Hematopoietic multipotent progenitor cell treated with erythropoietin and hydrocortisone succinate and interleukin-3 and kit ligand, for 8 days (in vitro differentiated cells): ENCODE data around the gene PSMA7.
A peak's percentile ranks its signal among the peaks of the same experiment; 100 is the strongest.
"Not testable (repeated sequence)": the region's sequence is repeated elsewhere in the genome, so short reads cannot be mapped to it uniquely, and the experiment has no call there.

Source experiments
- DNase-seq: peaks from one replicate; pipeline ENCODE4 v3.0.0-alpha.2; 2015

Gene PSMA7

DNA sequence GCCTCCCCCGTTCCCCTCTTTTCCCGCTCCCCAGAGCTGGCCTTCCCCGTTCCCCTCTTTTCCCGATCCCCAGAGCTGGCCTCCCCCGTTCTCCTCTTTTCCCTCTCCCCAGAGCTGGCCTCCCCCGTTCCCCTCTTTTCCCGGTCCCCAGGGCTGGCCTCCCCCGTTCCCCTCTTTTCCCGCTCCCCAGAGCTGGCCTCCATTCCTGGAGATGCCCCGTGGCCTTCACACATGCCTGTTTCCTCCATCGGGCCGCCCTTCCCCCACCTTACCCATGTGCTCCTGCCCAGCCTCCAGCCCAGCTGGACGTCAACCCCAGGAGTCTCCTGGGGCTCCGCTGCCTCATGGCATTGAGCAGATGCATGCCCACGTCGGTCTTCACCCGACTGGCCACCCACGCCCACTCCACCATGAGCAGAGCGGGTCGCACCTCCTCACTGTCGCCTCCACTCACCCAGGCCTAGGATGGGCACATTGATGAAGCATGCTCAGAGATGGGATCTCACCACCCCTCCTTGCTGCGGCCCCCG is 8.7 kb upstream of the PSMA7 start:
- DNase-seq = no peak

DNA sequence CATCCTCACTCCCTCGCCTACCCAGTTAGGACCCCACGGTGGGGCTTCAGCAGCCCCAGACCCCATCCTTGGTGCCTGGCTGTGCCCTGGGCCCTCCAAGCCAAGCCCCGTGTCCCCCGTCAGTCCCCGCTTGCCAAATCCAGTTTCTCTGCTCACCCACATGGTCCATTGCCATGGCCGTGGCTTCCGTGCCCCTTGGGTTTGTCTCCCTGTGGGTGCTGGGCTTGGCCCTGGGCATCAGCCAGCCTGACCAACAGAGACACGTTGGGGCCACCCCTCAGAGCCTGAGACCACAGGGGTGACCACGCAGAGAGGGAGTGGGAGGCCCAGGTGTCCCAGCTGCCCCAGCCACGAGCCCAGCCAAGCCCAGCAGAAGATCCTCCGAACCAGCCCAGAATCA is 8.0 kb upstream of the PSMA7 start:
- DNase-seq = no peak

DNA sequence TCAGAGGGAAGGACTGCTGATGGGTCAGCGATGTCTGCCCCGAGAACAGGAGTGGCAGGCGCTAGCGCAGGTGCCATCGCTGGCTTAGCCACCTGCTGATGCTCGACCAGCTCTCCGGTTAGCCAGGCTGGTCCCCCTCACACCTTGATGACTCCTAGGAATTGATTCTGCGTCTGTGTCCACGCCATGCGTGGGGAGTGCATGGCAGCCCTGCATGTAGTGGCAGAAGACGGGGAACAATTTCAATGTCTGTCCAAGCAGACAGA is 7.0 kb upstream of the PSMA7 start:
- no peak for DNase-seq

DNA sequence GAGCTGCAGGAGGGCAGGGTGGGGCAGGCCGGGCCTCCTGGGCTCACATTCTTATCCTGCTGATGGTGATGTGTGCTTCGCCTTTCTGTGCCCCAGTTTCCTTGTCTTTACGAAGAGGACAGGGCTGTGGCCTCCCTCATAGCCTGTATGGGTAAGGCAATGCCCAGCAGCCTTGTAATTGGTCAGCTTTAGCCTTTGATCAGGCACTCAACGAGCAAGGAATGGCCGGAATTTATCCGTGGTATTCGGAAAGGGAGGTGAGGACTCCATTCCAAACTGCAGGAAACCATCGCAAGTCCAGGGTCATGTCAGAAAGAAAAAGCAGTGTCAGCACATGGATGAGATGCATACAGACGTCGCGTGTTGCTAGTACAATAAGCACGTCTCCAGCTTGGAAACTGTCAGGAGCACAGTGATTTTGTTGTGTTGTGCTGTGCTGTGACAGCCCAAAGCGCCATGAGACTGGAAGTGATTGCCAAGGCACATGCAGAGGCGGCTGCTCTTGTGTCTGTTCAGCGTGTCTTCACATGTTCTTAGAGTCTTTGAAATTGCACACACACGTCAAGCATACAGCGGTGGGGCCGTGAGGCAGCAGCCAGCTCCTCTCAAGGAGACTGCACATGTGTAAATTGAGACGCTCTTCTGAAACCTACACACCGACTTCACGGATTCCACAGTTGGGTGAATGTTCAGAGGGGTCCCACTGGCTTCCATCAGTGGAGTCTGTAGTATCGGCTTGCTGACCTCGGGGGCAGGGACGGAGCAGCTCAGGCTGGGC is 6.5 kb upstream of the PSMA7 start:
- DNase-seq = no peak

DNA sequence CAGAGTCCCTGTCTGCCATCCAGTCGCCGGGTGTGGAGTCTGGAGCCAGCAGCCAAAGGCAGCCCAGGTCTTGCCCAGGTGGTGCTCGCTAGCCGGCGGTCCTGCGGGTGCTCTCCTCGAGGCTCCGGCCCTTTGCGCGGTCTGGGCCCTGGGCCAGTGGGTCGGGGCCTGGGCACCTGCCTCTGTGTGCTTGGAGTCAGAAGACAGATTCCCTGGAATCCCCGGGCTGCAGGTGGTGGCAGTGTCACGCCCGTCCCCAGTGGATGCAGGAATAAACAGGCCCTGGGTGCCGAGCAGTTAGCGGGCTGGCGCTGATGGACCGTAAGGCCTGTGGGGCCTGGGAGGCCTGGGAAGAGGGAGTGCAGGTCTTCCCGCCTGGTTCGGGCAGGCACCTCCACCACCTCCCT is 5.7 kb upstream of the PSMA7 start:
- DNase-seq = no peak

DNA sequence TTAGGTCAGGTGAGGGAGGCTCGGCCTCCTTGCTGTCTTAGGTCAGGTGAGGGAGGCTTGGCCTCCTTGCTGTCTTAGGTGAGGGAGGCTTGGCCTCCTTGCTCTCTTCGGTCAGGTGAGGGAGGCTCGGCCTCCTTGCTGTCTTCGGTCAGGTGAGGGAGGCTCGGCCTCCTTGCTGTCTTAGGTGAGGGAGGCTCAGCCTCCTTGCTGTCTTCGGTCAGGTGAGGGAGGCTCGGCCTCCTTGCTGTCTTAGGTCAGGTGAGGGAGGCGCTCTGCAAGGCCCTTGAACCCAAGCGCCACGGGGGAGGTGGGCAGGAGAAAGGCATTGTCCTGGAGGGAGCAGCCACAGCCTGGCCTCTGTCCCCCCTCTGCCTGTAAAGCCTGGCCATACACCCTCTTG is 5.2 kb upstream of the PSMA7 start:
- DNase-seq = not testable (repeated sequence)

DNA sequence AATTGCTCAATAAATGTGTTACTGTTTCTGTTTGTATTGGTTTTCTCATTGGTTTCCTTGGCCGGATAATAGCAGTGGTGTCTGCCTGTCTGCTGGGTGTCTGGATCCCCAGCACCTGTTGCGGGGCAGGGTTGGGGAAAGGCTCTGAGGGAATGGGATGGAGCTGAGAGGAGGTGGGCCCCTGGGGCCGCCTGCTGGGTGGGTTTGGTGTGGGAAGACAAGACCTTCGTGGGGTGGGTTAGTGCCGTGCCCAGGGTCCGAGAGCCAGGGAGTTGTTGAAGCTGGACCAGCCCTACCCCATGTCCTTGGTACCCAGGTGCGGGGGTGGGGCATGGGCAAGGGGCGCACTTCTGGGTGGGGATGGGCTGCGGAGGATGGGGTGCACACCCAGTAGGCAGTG is 4.3 kb upstream of the PSMA7 start:
- no peak for DNase-seq

DNA sequence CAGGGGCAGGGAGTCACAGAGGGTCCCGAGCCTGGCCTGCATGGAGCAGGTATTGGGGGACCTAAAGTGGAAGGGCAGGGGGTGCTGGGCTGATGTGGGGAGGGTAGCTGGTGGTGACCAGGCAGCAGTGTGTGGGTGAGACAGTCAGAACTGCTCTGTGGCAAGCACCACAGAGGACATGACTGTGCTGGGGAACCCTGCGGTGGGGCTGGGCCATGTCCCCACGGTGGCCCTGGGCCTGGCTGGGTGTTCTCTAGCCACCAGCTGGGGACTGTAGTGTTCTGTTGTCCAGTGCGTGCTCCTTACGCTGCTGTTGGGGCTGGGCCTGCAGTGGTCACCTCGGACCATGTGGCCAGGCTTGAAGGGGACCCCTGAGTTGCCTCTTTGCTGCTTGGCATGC is 3.9 kb upstream of the PSMA7 start:
- no peak for DNase-seq

DNA sequence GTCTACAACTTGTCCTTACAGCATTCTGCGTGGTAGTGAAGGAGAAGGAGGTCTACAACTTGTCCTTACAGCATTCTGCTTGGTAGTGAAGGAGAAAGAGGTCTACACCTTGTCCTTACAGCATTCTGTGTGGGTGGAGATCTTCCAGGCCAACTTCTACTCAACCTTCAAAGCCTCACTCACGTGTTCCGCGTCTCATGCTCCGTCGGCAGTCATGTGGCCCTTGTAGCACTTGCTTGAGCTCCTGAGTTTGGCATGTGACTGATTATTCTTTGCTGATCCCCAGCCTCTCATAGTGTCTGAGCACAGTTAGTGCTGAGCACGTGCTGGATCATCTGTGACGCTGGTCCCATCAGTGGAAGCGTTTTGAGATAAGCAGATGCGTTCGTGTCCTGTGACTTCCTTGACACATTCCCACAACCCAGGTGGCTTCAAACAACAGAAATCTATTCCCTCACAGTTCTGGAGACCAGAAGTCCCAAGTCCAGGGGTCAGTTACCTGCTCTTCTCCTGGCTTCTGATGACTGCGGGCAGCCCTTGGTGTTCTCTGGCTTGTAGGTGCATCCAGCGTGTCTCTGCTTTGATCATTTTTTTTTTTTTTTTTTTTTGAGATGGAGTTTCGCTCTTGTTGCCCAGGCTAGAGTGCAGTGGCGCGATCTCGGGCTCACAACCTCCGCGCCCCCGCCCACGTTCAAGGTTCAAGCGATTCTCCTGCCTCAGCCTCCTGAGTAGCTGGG is 3.0 kb upstream of the PSMA7 start:
- DNase-seq = peak; percentile 81

DNA sequence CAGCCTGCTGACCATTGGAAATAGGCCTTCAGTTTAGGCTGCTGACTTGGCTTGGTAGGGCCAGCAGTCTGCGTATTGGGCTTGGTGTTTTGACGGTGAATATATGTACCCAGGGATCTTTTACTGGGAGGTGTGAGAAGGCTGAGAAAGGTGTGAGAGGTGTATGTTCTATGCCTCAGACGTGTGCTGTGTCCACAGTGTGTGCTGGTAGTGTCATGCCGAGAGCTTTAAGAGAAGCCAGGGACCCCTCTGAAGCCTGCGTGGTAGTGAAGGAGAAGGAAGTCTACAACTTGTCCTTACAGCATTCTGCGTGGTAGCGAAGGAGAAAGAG is 2.5 kb upstream of the PSMA7 start:
- DNase-seq = no peak

DNA sequence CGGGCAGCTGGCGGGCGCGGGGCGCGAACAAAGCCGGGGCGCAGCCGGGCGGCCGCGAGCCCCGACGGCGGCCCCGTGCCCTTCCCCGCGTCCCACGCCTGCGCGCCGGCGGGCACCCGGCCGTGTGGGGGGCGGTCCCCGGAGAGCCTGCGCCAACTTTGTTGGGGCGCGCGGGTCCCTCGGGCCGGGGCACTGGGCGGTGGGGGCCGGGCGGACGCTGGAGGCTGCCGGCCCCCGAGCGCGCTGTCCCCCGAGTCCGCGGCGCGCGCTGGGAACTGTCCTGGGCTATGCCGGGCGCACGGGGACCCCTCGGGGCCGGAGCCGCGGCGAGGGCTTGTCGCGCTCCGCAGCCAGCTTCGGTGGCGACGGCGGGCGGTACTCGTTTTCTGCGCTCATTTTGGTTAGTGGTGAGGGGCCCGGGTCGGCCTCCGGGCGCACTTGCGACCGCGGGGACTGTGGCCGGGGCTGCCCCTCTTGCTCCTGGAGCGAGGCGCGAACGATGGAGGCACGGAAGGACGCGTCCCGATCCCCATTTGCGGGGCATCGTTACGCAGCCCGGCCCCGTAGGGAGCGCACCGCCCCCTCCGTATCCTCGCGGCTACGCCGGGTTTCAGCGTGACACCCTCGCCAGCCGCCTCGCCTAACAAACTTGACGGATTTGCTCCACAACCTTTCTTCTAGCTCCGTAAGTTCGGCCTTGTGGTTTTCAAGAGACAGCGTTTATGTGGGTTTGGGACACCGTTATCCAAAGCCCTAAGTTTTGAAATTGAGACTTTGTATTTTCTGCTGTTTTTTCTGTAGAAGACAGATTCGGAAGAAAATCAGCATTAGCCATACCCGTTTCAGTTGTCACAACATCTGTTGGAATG is 997 bp upstream of the PSMA7 start:
- peak; percentile 70 for DNase-seq

DNA sequence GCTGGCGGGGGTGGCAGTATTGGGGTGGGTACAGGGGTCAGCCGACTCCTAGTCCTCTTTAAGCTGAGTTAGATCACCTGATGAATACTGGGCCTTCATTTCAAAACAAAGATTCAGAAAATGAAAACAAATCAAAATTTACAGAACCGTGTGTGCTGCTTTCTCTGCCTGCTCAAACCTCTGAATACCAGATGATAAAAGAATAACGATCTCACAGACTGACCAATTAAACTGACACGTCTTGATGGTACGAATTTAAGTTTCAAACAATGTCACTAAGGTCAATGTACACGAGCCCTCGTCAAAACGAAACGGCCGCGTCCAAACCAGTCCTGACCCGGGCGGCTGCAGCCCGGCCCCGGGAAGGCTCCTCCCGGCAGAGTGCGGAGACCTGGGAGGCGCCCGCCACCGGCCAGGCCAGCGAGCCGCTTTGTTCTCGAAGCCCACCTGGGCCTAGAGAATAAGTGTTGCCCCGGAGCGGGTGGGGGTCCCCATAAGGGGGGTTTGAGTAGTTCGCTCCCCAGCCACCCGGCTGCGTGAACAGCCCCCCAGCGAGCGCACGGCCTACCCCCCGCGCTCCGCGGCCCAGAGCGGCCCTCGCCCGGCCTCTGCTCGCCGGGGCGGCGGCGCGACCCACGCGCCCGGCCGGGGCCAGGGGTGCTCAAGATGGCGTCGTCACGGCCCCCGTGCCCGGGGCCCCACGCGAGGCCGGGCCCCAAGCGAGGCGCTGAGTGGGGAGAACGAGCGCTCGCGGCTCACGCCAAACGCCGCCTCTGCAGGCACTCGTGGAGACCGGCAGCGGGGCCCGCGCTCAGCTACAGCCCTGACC is 728 bp downstream of the PSMA7 start:
- DNase-seq = no peak

DNA sequence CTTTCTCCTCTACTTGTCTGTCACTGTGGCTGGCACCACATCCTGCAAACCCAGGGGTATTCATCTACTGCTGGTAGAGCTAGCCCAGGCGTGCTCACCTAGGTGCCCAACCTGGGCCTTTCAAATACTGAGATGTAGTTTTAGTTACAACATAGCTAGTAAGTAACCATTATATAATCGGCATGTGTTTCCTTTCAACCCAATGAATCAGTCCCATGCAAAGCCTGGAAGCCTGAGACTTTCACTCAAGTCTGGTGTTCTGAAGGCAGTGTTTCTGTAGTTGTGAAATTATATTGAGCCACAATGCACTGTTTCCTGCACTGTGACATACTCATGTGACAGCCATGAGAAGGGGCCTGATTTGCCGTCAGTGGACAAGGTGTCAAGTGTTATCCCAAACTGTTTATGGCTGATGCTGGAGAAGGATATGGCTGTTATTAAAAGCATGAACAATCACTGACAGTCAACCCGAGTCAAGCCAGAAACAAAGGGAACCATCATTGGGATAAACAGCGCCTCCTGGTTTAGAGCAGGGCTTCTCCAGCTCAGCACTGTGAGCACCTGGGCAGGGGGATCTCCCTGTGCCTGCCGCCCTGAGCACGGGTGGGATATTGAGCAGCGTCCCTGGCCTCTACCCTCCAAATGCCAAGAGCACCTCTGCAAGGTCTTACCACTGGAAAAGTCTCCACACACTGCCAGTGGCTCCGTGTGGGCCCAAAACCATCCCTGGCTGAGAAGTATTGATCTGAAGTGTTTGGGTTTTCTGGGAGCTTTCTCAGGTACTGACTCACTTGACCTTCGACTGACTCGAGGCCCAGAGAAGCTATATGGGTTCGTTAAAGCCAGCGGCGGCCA is 1.6 kb downstream of the PSMA7 start:
- DNase-seq = no peak

DNA sequence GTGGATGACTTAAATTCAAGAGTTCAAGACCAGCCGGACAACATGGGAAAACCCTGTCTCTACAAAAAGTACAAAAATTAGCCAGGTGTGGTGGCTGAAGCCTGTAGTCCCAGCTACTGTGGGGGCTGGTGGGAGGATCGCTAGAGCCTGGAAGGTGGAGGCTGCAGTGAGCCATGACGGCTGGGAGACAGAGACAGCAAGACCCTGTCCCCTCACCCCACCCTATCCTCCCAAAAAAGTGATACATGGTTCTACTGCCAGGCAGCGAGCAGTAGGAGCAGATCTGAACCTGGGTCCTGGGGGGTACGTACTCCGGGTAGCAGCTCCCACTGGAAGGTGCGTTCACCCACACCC is 2.2 kb downstream of the PSMA7 start:
- DNase-seq = no peak

DNA sequence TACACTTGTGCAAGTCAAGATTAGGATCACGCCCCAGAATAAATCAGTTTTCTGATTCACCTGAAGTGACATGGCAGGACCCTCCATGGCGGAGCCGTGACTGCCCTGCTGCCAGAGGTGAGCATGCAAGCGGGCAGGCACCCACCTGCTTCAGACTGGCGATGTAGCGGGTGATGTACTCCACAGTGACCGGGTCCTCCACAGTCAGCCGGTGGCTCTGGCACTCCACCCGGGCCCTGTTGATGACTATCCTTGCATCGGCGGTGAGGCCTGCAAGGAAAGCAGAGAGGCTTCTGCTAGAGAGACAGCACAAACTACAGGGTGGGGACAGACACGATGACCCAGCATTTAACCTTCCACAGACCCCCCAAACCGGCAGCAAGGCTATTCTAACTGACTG is 3.6 kb downstream of the PSMA7 start:
- no peak for DNase-seq

DNA sequence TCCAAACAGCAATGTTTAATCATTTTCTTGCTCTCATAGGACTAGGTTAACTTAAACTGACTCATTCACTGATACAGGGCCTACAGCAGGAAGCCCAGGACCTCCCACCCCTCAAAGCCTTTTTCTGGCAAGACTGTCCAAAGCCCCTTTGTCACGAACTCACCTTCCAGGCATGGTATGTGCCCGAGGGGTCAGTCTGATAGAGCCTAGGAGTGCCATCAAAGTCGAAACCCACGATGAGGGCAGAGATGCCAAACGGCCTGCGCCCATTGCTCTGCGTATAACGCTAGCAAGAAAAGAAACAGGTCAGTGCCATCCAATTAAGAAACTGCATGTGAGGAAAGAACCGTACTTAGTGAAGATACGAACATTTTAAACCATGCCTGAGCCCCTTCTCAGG is 4.3 kb downstream of the PSMA7 start:
- no peak for DNase-seq

DNA sequence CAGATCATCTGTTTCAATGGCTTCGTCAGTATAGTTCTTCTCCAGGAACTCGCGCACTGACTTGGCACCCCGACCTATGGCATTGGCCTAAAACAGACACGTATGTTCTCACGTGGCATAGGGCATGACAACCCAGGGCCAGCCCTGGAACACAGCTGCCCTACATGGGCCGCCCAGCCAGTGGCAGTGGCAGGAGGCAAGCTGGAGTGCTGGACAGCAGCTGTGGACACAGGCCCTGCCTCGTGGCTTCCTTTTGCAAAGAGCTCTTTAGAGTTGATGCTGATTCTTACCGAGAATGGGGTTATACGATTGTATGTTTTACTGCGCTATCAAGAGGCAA is 5.0 kb downstream of the PSMA7 start:
- DNase-seq = no peak

DNA sequence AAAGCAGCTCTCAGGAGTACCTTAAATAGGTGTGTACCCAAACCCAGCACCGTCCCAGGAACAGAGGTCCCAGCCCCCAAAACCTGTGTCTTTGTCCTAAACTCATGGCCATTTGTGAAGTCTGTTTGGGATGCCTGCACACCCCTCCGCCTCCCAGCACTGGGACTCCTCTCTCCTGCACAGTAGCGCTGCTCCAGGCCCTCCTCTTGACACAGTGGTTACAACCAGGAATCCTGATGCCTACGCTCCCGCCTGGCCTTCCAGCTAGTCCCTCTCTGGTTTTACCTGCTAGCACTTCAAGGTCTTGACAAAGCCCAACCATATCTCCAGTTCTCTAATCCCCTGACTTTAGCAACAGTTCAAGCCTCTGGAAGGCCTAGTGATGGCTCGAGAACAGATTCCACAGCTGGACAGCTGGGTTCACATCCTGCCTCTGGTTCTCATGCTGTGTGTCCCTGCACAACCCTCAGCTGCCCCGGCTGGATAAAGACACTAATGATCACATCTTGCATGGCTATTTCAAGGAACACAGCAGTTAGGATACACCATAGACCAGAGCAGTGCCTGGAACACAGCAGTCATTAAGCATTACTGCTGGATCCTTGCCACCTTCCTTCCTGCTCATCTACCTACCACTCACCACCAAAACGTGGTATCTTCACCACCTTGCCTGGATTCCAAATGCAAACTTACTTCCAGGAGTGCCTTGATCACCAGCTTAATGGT is 5.6 kb downstream of the PSMA7 start:
- DNase-seq = no peak

DNA sequence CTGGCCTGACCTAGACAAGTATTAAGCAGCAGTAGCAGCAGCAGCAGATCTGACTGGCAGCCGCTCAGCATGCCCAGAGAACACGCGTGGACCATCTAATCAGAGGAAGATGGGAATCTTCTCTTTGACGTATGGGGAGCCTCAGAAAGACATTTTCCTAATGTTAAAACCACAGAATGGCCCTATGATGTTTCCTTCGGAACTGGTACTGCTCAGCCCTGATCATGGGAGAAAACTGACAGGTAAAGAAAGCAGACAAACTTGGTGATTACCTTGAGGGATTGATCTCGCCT is 6.2 kb downstream of the PSMA7 start:
- DNase-seq = no peak

DNA sequence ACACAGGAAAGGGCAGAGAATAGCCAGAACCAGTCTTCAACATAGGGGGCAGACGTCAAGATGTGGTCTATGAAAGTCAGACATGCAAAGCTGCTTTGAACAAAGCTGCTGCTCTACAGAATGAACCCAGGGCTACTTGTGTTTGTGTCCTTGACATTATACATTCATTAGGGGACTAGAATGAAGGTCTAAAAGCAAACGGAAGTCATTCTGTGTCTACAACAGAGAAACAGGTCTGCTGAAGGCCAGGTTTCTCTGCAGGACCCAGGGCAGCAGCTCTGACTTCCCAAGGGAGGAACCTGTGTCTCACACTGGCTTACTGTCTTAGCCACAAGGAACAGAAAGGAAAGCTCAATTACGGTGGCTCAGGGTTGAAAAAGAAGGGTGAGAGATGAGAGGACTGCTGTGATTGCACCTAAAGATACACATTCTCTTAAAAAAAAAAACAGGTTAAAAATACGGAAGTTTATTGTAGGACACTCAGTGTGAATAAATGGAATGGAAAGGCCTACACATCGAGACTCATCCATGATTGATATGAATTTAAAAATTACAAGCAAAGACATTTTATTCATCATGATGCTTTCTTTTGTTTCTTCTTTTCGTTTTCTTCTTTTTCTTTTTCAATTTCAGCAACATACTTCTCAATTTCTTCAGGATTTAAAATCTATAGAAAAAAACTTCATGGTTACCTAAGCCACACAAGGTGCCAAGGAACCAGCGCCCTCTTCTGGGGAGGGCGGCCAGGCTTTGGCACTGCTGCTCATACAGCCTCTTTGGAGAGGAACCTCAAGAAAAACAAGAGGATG is 6.7 kb downstream of the PSMA7 start:
- peak; percentile 80 for DNase-seq
